ENCODE data around the gene CDK11A. TPM values are rescaled to one million over a fixed set of nuclear protein-coding genes. Genes with fewer than 3 reads are reported as not detected.

Gene CDK11A
- total and polyA plus RNA-seq, 12 donors = 11.6 to 88.3 (median 15.3) TPM

DNA sequence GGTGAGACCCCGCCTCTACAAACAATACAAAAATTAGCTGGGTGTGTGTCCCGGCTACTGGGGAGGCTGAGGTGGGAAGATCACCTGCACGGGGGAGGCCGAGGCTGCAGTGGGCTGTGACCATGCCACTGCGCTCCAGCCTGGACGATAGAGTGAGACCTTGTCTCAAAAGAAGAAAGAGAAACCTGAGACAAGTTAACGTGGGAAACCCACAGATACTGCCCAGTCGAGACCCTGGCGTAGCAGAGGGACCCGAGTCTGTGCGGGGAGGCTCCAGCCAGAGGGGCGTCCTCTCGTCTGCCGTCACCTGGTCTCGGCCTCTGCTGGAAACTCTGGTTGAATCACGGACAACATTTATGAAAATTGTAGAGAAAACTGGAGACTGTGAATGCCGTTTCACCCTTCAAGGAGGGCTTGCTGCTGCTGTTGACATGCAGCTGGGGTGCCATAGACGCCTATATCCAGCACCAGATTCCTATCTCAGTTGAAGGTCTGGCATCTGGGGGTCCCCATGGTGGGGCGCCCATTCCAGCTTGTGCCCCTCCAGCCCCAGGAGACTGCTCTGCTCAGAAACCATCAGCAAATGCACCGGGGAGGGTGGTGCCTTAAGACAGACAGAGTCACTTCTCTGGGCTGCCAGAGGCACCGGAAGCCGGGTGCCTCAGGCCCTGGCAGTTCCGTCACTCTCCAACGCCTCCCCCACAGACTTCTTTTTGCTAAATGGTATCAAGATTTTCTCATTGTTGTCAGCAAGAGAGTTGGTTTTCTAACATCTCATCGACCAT lies 51.8 kb downstream of the CDK11A start:
- no peak for DNase-seq
- Histone ChIP-seq H3K27ac (no peak overlapping the region), H3K27me3 (no peaks in the 10 kb centered on the region), H3K9me3 (no peaks in the 10 kb centered on the region), H3K36me3 (peaks cover 0 to 71% (median 5%) of the 10 kb centered on the region in 9 donors), H3K4me1 (peaks cover 0 to 19% (median 0%) of the 10 kb centered on the region in 9 donors), H3K4me3 (no peak overlapping the region)
- intact Hi-C loops (cut with DNase I) = no loop called here
- ATAC-seq = no peak
- WGBS, 2 donors = 95 to 96% methylated on average over 25 of the region's 25 CpGs
- TF ChIP-seq, protein P1, sequence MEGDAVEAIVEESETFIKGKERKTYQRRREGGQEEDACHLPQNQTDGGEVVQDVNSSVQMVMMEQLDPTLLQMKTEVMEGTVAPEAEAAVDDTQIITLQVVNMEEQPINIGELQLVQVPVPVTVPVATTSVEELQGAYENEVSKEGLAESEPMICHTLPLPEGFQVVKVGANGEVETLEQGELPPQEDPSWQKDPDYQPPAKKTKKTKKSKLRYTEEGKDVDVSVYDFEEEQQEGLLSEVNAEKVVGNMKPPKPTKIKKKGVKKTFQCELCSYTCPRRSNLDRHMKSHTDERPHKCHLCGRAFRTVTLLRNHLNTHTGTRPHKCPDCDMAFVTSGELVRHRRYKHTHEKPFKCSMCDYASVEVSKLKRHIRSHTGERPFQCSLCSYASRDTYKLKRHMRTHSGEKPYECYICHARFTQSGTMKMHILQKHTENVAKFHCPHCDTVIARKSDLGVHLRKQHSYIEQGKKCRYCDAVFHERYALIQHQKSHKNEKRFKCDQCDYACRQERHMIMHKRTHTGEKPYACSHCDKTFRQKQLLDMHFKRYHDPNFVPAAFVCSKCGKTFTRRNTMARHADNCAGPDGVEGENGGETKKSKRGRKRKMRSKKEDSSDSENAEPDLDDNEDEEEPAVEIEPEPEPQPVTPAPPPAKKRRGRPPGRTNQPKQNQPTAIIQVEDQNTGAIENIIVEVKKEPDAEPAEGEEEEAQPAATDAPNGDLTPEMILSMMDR (IDR thresholded peaks at IDR 0.05) = no peak

DNA sequence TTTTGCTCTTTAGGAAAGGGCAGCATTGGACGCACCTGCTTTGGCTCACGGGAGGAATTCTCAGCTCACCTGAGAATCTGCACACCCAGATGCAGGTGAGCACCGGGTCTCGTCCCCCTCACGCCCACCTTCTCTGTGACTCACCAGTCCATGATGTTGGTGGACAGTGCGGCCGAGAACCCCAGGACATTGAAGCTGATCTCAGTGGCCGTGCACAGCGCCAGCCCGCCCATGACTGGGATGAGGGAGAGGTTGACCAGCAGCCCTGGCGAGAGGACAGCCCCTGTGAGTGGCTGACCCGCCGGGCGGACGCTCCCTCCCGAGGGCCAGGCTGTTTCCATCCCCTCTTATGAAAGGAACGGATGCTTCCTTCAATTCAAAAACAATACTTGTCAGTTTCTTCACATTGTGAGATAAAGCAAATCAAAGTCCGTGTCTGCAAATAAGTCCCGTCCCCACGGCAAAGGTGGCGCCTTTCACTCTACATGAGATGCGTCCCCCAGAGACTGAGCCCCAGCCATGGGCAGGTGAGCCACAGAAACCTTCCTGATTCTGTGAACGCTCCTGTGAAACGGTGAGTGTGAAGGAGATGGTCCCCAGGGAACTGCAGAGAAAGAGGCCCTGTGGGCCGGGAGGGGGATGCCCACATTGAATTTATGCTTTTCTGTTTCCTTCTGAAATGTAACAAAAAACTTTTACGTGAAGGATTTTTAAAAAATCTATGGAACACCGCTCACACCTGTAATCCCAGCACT lies 52.6 kb downstream of the CDK11A start:
- Histone ChIP-seq H3K9me3 (no peaks in the 10 kb centered on the region), H3K27ac (no peak overlapping the region), H3K4me3 (no peak overlapping the region), H3K36me3 (peaks cover 0 to 77% (median 5%) of the 10 kb centered on the region in 9 donors), H3K4me1 (peaks cover 0 to 17% (median 0%) of the 10 kb centered on the region in 9 donors), H3K27me3 (no peaks in the 10 kb centered on the region)
- WGBS, 2 donors = 87 to 89% methylated on average over 27 of the region's 27 CpGs
- no peak for ATAC-seq
- TF ChIP-seq, protein P1 (IDR thresholded peaks at IDR 0.05) = no peak
- DNase-seq = no peak
- intact Hi-C loops (cut with DNase I) = no loop called here

DNA sequence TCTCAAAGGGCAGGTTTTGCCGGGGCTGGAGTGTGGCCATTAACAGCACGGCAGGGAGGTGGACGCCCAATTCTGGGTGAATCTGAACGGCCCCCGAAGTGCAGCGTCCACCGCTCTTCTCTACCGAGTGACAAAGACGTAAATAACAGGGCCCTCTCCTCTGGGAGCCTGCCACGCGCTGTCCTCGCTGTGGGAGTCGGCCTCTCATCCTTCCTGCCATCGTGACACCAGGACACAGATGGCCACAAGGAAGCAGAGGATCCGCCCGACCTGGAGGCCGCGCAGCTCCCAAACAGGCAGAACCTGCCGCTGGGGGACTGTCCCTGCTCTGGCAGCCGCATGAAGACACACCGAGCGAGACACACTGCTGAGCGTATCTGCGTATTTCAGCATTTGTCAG lies 53.3 kb downstream of the CDK11A start:
- Histone ChIP-seq H3K27ac (peak overlapping the region in 4 of 10 donors; percentile 47 to 78 (median 70)), H3K36me3 (peaks cover 0 to 84% (median 9%) of the 10 kb centered on the region in 9 donors), H3K27me3 (no peaks in the 10 kb centered on the region), H3K4me3 (no peak overlapping the region), H3K4me1 (peaks cover 0 to 17% (median 0%) of the 10 kb centered on the region in 9 donors), H3K9me3 (no peaks in the 10 kb centered on the region)
- DNase-seq (no peak), ATAC-seq (peak in 1 of 8 donors; percentile 19)
- TF ChIP-seq, protein P1 (IDR thresholded peaks at IDR 0.05) = no peak
- intact Hi-C loops (cut with DNase I) = no loop called here
- WGBS, 2 donors = 80 to 82% methylated on average over 24 of the region's 24 CpGs

Measured in heart right ventricle (tissue), 16 donors.